Activated T-helper 1 cell treated with Interleukin-2 at 50 U/mL for 16 hours (primary cell): Measurements from ENCODE around the gene NINL.
"Not testable (repeated sequence)": the region's sequence is repeated elsewhere in the genome, so short reads cannot be mapped to it uniquely, and the experiment has no call there.

ENCODE experiments used
- DNase-seq: peaks from one replicate; pipeline ENCODE4 v3.0.0-alpha.2; 2020; ENCODE audit warnings: low read depth

NINL gene

GRCh38 chr20:25484224-25484846 lies 101.0 kb downstream of the NINL start:
- no peak for DNase-seq

DNA sequence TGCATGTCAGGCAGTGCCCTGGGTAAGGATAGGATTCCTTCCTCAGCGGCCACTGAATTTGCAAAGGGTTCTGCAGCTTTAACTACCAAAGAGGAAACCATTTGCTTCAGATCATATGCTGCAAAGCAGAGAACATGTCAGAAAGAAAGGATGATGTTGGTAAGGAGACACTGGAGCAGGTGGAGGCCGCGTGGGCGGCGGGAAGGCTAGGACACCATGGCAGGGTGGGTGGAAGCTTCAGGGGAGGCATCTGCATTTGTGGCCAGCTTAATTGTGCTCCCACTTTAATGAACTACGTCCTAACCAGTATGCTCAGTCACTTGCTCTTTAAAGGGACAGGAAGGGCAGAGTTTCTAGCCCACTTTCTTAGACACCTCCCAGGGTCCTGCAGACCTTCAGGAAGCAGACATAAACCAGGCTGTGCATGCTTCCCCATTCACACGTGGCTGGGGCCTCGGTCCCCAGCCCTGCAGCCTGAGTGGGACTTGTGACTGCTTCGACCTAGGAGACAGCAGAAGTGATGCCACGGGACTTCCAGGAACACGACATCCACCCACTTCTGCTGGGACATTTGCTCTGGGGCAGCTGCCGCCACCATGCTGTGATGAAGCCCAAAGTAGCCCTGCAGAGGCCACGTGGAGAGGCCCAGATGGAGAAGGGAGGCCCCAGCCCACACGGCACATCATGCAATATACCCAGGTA lies 101.7 kb downstream of the NINL start:
- no peak for DNase-seq

- no peak for DNase-seq
Observed at GRCh38 chr20:25481918-25482253, 103.4 kb downstream of the NINL start.

DNA sequence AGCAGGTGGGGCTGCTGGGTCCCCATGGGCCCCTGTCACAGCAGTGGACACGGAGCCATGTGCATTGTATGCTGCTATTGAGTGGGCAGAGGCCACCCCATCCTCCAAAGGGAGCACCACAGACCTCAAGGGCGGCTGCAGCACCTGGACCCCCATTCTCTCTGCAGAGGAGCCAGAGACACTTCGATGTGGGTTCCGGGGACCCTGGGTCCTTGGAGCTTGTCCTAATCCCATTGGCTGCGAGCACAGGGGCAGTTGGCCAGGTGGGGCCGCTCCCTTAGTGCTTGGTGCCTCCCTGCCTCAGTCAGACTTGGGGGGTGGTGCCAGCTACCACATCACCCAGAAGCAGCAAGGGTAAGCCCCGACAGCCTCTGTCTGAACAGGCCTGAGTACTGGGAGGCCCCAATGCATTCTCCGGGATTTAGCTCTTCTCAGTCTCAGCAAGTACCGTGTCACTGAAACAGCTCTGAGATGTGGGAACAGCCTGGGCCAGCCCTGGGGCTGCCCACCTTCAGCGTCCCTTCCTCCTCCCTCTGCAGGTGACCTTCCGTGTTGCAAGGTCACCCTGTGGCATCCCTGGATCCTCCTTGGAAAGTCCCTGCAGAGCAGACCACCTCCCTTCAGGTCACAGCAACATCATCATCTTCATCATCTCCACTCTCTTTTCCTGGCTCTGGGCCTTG lies 104.0 kb downstream of the NINL start:
- no peak for DNase-seq

DNA sequence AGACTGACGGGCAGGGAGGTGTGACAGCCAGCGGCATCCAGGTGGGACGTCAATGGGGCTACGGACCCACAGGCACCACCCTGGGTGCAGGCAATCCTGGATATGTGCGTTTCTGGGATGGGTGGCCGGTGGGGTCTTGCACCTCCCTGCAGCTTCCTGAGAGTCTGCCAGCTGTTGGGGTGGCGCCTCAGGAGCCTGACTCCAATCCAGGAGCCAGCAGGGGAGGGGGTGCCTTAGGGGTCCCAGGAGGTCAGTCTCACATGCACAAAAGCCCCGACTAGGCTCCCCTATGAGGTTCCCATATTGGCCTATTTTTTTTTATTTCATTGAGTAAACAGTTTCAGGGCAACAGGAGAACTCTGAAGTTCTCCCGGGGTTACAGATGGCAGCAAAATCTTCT lies 104.5 kb downstream of the NINL start:
- no peak for DNase-seq

DNA sequence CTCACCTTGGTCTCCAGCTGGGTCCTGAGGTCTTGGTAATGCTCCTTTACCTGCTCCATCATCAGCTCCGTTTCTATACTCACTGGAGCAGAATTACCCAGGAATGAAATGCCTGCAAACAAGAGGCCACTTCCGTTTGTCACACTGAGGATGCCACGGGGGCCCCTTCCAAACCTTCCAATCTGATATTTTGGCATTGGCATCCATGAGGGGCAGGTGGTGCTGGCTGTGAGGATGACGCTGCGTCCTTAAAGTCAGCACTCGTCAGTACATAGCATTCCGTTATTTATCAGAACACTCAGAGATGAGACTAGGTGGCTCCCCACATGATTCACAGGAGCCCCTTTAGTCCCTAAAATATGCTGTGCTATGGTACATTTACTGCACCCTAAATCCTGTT lies 105.2 kb downstream of the NINL start:
- DNase-seq = no peak

- no peak for DNase-seq
Observed at GRCh38 chr20:25479638-25480037, 105.7 kb downstream of the NINL start.

- no peak for DNase-seq
Observed at GRCh38 chr20:25478889-25479568, 106.3 kb downstream of the NINL start.

GRCh38 chr20:25477014-25477882 lies 108.1 kb downstream of the NINL start:
- DNase-seq = no peak

GRCh38 chr20:25476106-25477013 lies 109.0 kb downstream of the NINL start:
- DNase-seq = no peak

- not testable (repeated sequence) for DNase-seq
Observed at GRCh38 chr20:25473297-25473696, 112.0 kb downstream of the NINL start.

DNA sequence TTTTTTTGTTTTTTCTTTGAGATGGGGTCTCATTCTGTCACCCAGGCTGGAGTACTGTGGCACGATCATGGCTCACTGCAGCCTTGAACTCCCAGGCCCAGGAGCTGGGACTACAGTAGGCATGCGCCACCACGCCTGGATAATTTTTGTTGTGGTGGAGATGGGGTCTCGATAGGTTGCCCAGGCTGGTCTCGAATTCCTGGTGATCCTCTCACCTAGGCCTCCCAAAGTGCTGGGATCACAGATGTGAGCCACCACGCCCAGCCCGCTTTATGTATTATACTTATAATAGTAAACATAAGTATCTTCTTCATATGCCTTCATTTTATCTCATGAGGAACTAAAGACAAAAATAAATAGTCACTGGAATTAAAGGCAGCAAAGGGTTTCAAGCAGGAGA lies 114.3 kb downstream of the NINL start:
- no peak for DNase-seq

- no peak for DNase-seq
Observed at GRCh38 chr20:25470045-25470444, 115.3 kb downstream of the NINL start.

GRCh38 chr20:25469558-25469957 lies 115.8 kb downstream of the NINL start:
- DNase-seq = no peak

- DNase-seq = no peak
Observed at GRCh38 chr20:25468126-25469075, 116.9 kb downstream of the NINL start.

- DNase-seq = no peak
Observed at GRCh38 chr20:25467441-25467840, 117.9 kb downstream of the NINL start.

DNA sequence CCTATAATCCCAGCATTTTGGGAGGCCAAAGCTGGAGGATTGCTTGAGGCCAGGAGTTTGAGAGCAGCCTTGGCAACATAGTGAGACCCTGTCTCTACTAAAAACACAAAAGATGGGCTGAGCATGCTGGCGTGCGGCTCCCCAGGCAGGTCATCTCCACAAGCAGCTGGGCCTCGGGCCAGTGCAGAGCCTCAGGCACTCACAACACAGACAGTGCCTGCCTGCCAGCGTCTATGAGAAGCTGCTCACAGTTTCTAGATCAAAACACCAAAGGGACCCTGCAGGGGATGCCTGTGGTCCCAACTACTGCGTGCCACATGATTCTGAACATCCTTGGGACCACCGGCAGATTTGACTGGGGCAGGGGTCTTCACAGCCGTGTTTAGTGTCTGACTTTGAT lies 118.5 kb downstream of the NINL start:
- DNase-seq = no peak

DNA sequence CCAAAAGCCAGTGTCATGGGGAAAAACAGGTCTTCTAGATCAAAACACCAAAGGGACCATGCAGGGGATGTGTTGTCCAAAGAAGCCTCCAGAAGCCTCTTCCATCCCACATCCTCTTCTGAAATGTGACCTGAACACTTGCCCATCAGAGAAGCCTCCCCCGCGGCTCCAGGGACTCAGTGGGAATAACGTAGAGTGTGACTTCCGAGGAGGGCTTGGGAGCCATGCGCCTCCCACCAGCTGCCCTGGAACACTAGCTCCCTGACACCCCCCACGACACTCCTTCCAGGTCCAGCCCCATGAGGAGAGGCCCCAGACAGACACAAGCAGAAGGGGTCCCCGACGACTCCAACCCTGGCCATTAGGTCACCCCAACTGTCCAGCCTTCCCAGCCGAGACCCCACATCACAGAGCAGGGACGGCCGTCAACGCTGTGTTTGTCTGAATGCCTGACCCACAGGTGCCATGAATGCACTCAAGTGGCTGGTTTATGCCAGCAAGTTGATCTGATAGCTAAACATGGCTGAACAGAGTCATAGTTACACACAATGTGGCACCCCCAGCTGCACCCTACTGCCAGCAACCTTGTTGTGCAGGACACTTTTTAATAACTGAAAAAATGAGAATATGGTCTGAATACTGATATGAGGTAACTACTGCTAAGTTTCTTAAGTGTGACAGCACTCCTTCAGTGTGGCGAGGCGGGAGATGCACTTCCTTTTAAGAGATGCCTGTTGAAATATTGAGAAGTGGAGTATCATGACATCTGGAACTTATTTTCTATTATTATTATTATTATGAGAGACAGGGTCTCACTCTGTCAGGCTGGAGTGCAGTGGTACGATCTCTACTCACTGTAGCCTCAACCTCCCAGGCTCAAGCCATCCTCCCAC lies 119.8 kb downstream of the NINL start:
- no peak for DNase-seq
